Measurements from ENCODE around the gene CD44. TPM values are rescaled to one million over a fixed set of nuclear protein-coding genes. Genes with fewer than 3 reads are reported as not detected.
"Not testable (repeated sequence)": the region's sequence is repeated elsewhere in the genome, so short reads cannot be mapped to it uniquely, and the experiment has no call there.

Gene CD44
- total RNA-seq (2014; rRNA removed; shearing (Covaris generic)) = 143 and 147 TPM in 2 replicates
- polyA plus RNA-seq (2015; cell fraction: cytosol; rRNA removed) = 871 and 897 TPM in 2 replicates
- polyA plus RNA-seq (2015; cell fraction: nucleus; rRNA removed) = 227 and 250 TPM in 2 replicates

DNA sequence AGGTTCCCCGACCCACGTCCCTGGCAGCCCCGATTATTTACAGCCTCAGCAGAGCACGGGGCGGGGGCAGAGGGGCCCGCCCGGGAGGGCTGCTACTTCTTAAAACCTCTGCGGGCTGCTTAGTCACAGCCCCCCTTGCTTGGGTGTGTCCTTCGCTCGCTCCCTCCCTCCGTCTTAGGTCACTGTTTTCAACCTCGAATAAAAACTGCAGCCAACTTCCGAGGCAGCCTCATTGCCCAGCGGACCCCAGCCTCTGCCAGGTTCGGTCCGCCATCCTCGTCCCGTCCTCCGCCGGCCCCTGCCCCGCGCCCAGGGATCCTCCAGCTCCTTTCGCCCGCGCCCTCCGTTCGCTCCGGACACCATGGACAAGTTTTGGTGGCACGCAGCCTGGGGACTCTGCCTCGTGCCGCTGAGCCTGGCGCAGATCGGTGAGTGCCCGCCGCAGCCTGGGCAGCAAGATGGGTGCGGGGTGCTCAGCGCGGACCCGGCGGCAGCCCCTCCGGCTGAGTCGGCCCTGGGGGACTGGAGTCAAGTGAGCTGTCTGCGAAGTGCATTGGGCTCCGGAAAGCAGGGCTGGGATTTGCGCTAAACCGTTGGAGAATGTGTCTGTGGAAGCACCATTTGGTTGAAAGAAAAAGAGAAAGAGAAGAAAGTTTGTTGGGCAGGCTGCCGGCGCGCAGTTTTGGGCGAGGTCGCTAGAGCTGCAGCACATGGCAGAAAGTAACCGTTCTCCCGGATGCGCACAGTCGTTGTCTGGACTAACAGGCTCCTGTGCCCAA, at the start of gene CD44:
TSS of gene CD44 (plus strand) at position 229 of the 779 bp plus-strand sequence. CDS start at position 362, 133 bp downstream.
- in situ Hi-C loops (cut with HindIII; ENCODE audit: low pct_unique_long_range_greater_than_20kb, low sequenced_read_pairs) = no loop called here
- peak; percentile 67 for DNase-seq (ENCODE audit: low read depth, low spot score)

DNA sequence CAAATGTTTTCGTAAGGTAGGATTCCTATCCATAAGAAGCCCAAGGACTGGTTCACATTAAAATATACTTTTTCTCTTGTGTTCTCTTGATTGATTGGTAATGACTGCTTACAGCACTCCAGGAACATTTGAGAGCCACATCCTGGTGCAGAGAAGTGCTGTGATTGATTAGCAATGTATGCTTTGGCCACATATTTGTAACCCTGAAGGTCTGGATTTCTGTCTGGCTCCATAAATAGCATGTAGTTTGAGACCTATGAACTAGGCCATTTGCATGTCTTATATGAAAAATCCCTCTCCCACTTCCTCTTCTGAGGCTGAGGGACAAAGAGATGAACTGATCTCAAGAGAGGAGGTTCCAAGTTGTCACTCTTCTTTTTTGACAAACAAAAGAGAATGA, 49.3 kb upstream of the CD44 start:
- in situ Hi-C loops (cut with HindIII; ENCODE audit: low pct_unique_long_range_greater_than_20kb, low sequenced_read_pairs) = no loop called here
- DNase-seq (ENCODE audit: low read depth, low spot score) = no peak

DNA sequence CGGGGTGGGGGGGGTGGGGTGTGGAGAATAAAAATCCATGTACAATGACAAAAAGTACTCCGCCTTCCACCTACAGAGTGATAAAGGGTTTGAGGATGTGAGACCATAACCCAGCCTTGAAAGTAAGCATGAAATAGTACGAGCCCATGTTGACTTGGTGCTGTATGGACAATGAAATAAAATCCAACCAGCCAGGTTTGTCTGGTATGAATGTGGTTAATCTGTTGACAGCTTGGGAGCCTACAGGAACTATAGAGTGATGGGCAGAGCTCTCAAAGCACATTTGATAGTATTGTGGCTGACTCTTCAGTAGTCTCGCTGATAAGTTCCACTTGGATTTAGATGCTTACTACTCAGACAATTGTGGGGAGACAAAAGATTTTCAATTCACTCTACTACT, 48.8 kb upstream of the CD44 start:
- no peak for DNase-seq (ENCODE audit: low read depth, low spot score)
- in situ Hi-C loops (cut with HindIII; ENCODE audit: low pct_unique_long_range_greater_than_20kb, low sequenced_read_pairs) = no loop called here

DNA sequence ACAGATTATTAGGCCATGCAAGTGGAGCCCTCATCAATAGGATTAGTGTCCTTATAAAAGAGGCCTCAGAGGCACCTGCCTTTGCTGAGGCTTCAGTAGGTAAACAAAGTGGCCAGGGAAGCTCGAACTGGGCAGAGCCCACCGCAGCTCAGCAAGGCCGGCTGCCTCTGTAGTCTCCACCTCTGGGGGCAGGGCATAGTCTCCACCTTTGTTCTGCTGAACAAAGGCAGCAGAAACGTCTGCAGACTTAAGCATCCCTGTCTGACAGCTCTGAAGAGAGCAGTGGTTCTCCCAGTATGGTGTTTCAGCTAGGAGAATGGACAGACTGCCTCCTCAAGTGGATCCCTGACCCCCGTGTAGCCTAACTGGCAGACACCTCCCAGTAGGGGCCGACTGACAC, 48.0 kb upstream of the CD44 start:
- DNase-seq (ENCODE audit: low read depth, low spot score); in situ Hi-C loops (cut with HindIII; ENCODE audit: low pct_unique_long_range_greater_than_20kb, low sequenced_read_pairs): not testable (repeated sequence)

DNA sequence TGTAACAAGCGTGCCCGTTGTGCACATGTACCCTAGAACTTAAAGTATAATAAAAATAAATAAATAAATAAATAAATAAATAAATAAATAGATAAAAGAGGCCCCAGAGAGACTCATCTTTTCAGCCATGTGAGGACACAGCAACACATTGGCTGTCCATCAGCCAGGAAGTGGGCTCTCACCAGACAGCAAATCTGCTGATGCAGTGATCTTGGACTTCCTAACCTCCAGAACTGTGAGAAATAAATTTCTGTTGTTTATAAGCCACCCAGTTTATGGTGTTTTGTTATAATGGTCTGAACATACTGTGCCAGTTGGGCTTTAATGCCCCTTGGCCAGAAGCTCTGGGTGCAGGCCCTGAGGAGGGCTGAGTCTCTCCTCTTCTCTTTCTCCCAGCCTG, 42.2 kb upstream of the CD44 start:
- DNase-seq (ENCODE audit: low read depth, low spot score) = no peak
- in situ Hi-C loops (cut with HindIII; ENCODE audit: low pct_unique_long_range_greater_than_20kb, low sequenced_read_pairs) = no loop called here

DNA sequence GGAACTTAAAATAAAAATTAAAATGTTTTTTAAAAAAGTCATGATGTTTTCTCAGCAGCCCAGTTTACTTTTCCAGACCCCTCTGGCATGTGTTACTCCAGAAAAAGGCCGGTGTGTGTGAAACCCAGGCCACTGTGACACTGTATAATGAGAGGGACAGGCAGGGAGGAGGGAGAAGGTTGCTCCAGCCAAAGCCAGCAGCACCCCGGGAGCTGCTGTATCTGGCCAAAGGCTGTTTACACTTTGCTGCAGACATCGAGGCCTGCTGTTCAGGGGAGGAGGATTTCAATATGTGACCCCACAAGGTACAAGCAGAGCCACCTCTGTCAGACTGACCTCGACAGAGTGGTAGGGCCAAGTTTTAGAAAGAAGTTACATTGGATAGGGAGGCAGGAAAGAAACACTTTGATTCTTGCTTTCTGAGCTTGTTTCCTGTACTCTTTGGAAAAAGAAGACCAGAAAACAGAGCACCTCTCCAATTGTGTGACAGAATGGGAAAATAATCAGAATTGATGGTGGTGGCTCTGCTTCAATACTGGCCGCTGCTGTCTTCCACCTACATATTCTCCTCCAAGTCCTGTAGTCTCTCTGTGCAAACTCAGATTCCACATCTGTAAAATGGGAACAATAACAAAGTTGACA, 41.0 kb upstream of the CD44 start:
- in situ Hi-C loops (cut with HindIII; ENCODE audit: low pct_unique_long_range_greater_than_20kb, low sequenced_read_pairs) = no loop called here
- DNase-seq (ENCODE audit: low read depth, low spot score) = no peak

DNA sequence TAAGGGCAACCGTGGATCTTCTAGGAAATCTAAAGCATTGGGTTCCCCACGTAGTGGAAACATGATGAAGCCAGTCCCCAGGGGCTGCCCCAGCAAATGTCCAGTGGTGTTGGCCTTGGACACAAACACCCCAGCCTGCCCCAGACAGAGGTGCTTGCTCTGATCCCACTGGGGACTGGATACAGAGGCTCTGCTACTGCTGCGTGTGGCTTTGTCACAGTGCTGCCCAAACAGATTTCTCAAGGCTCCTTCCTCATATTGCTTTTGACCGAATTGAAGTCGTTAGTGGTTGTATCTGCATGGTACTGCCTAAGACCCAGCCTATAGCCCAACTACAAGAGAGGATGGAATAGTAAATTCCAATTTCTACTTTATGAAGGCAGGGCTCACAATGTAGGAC, 40.1 kb upstream of the CD44 start:
- in situ Hi-C loops (cut with HindIII; ENCODE audit: low pct_unique_long_range_greater_than_20kb, low sequenced_read_pairs) = no loop called here

DNA sequence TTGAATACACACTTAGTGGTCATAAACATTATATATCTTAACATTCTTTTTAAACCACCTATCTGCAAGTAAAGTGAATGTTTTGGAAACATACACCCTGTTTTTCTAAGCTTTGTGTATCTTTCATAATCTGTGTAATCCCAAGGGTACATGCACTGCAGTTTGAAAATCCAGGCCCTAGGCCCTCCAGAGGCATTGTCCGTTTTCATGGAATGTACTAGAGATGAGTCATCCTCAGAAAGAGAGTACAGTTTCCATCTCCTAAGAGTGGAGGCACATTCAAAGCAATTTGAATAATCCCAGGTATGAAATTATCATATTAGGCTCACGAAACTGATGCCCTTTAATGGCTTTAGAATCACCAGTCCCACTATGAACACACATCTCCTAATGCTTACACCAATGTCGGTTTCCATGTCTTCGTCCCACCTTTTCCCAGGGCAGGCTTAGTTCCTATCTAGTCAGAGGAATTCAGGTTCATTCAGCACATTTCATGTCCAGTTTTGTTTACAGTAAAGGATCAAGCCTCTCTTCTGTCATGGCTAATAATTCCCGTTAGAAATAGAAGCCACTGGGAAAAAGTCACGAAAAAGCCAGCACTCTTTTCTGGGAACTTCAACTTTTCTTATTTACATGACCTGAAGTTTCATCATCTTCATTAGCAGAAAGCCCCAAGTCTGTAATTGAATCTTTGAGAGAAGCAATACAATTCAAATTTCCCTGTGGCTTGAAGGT, 39.5 kb upstream of the CD44 start:
- in situ Hi-C loops (cut with HindIII; ENCODE audit: low pct_unique_long_range_greater_than_20kb, low sequenced_read_pairs) = no loop called here
- peak; percentile 39 for DNase-seq (ENCODE audit: low read depth, low spot score)

More for the DNA sequence above, 40.1 kb upstream of the CD44 start:
- no peak for DNase-seq (ENCODE audit: low read depth, low spot score)

DNA sequence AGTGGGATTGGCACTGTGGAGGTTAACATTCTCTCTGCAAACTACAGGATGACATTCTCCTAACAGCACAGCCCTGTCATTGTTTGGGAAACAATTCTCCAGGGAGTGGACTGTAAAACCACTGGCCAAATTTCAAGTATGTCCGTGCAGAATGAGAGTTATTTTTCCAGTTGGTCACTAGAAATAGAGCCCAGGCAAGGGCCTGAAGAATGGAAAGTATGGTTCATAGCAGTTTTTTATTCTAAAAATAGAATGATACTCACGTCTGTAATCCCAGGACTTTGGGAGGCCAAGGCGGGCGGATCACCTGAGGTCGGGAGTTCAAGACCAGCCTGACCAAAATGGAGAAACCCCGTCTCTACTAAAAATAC, 39.0 kb upstream of the CD44 start:
- in situ Hi-C loops (cut with HindIII; ENCODE audit: low pct_unique_long_range_greater_than_20kb, low sequenced_read_pairs) = no loop called here
- DNase-seq (ENCODE audit: low read depth, low spot score) = peak; percentile 65

DNA sequence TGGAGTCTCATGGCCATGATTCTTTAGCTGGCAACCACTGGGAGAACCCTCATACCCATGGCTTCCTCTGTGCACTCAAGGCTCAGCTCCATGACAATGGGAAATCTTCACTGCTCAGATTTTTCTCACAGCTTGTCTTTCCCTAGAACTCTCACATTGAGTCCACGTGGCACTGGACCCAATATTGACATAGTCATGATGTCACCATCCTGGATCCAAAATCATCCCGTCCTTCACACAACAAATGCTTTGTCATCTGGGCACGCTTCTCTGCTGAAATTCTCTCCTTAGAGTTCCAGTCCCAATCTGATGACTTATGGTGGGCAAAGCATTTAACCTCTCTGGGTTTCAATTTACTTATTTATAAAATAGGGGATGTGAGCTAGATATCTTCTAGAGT, 37.7 kb upstream of the CD44 start:
- no peak for DNase-seq (ENCODE audit: low read depth, low spot score)

DNA sequence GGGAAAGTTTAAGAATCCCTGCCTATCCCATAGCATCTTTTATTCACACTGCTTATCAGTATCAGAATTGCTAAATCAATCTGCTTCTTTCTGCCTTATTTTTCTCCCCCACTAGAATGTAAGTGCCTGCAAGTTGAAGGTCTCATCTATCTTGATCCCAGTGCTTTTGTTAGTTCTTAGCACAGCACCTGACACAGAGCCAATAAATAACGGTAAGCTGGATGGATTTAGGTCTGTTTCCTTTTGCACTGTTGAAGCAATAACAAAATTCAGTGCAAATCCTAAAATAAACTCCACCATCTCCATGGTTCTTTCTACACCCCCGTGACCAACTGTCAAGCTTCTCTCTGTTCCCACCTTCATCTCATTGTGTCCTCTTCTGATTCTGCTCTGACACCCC, 36.7 kb upstream of the CD44 start:
- in situ Hi-C loops (cut with HindIII; ENCODE audit: low pct_unique_long_range_greater_than_20kb, low sequenced_read_pairs) = no loop called here
- no peak for DNase-seq (ENCODE audit: low read depth, low spot score)

More for the DNA sequence above, 37.7 kb upstream of the CD44 start:
- in situ Hi-C loops (cut with HindIII; ENCODE audit: low pct_unique_long_range_greater_than_20kb, low sequenced_read_pairs) = no loop called here

DNA sequence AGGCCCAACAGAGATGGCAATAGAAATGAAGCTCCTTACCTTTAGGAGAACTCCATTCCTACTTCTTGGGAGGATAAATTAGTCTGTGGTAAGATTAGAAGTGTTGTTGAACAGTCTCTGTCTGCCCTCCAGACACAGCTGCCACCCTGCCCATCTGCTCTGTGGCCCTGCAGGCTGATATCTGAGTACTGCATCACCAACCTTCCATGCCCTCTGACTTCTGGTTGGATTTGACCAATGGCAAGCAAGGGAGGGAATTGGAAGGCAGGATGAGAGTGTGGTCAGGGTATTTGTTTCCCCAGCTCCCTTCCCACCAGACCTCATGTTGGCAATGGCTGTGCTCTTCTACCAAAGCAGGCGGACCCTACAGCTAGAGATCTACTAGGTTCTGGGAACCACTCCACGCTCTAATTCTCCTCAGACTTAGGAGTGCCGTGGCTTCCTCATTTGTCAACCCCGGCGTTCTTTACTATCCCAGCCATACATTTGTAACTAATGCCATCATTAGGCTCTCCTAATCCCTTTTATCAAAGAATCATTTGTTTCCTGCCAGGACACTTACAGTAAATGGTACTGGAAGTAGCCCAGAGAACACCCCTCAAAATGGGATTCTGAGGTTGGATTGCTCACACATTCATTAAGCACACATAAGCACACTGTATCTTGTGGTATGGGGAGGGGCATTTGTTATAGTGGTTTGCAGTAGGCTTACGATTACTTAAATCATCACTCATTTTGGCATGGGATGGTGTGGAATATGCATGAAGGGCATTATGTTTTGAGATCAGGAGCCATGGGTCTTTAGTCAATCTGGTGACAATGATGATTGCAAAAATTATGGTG, 35.4 kb upstream of the CD44 start:
- no peak for DNase-seq (ENCODE audit: low read depth, low spot score)
- in situ Hi-C loops (cut with HindIII; ENCODE audit: low pct_unique_long_range_greater_than_20kb, low sequenced_read_pairs) = no loop called here

DNA sequence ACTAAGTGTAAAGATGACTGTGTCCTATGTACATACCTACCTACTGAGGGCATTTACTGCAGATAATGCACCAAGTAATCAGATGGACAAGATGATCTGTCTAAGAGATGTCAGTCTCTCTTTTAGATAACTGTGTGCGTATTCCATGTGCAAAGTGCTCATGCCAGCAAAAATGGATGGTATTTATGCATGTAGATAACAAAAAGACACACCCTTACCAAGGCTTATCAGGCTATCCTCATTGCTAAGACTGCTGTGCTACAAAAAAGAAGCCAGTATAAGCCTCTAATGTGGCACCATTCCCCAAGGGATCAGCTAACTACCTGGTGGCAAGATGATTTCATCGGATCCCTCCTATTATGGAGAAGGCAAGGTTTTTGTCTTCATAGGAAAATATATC, 34.3 kb upstream of the CD44 start:
- DNase-seq (ENCODE audit: low read depth, low spot score) = no peak
- in situ Hi-C loops (cut with HindIII; ENCODE audit: low pct_unique_long_range_greater_than_20kb, low sequenced_read_pairs) = no loop called here

DNA sequence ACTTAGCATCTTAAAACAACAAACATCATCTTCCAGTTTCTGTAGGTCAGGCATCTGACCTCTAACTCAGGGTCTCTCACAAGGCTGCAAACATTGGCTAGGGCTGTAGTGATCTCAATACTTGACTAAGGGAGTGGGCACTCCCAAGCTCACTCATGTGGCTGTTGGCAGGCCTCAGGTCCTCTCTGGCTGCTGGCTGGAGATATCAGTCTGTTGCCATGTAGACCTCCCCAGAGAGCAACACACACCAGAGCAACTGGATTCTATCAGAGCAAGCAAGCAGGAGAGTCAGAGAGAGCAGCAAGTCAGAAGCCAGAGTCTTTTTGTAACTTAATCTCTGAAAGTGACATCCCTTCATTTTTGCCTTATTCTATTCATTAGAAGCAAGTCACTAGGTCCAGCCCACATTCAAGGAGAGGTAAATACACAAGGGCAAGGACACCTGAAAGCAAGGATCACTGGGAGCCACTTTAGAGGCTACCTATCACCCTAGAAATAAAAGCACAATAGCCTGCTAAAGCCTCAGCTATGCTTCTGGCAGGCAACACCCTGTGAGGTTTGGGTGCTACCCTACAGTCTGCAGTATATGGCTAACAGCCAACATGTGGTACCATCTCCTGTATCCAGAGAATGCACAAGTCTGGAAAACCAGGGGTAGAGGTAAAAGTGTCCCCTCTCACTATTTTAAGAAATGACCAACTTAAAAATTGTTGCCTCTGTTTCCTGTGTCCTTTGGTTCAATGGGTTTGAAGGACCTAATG, 33.5 kb upstream of the CD44 start:
- no peak for DNase-seq (ENCODE audit: low read depth, low spot score)

DNA sequence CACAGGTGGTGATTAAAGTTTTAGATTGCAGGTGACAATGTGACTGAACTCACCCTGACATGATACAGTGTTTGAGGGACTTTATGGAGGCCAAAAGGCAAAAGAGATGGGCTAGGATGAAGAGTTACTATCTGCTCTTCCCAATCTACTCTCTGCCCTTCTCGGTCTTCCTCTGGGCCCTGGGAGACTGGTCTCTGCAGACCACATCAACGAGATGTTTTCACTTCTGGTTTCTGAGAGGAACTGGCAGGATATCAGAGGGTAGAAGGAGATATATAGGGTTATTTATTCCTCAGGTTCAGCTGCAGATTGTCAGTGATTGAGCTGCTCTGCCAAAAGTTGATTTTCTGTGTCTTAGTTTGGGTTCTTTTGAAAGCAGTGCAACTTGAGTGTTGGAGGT, 32.4 kb upstream of the CD44 start:
- DNase-seq (ENCODE audit: low read depth, low spot score) = no peak
- in situ Hi-C loops (cut with HindIII; ENCODE audit: low pct_unique_long_range_greater_than_20kb, low sequenced_read_pairs) = no loop called here

More for the DNA sequence above, 33.5 kb upstream of the CD44 start:
- in situ Hi-C loops (cut with HindIII; ENCODE audit: low pct_unique_long_range_greater_than_20kb, low sequenced_read_pairs) = no loop called here

DNA sequence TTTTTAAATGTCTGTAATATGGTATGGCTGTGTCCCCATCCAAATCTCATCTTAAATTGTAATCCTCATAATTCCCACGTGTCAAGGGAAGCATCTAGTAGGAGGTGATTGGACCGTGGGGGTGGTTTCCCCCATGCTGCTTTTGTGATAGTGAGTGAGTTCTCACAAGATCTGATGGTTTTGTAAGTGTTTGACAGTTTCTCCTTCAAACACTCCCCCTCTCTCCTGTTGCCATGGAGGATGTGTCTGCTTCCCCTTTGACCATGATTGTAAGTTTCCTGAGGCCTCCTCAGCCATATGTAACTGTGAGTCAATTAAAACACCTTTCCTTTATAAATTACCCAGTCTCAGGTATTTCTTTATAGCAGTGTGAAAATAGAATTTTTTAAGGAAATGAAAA, 31.1 kb upstream of the CD44 start:
- DNase-seq (ENCODE audit: low read depth, low spot score) = no peak
- in situ Hi-C loops (cut with HindIII; ENCODE audit: low pct_unique_long_range_greater_than_20kb, low sequenced_read_pairs) = no loop called here

DNA sequence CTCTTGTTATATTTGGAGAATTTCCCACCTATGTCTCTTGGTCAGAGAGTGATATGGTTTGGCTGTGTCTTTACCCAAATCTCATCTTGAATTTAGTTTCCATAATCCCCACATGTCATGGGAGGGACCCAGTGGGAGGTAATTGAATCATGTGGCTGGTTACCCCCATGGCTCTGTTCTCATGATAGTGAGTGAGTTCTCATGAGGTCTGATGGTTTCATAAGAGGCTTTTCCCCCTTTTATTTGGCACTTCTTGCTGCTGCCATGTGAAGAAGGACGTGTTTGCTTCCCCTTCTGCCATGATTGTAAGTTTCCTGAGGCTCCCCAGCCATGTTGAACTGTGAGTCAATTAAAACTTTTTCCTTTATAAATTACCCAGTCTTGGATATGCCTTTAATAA, 30.6 kb upstream of the CD44 start:
- in situ Hi-C loops (cut with HindIII; ENCODE audit: low pct_unique_long_range_greater_than_20kb, low sequenced_read_pairs); DNase-seq (ENCODE audit: low read depth, low spot score): not testable (repeated sequence)

Measured in SK-MEL-5 (cell line).